SK-N-SH treated with all-trans-retinoic acid at 6 μM for 48 hours (cell line): Measurements from ENCODE around the gene ATP12A.

ENCODE experiments used
- ZFP3 ChIP-seq: fragments of 250-450 bp; sonication (Bioruptor Pico); IDR thresholded peaks from 2 replicates; pipeline ENCODE4 v1.5.0; 2020; ENCODE audit warnings: mild to moderate bottlenecking, moderate library complexity
- ZFP30 ChIP-seq: fragments of 450-650 bp; formaldehyde crosslinking; IDR thresholded peaks from 2 replicates; pipeline ENCODE4 v1.5.0; 2022; ENCODE audit warnings: mild to moderate bottlenecking, moderate library complexity

GRCh38 chr13:24636776-24637175, 43.4 kb upstream of the ATP12A start:
- TF ChIP-seq ZFP3 (CRISPR knock-in tag) (no peak), ZFP30 (CRISPR knock-in tag) (no peak)
